B cell (primary cell): Measurements from ENCODE around the gene ATP1B4. TPM values are rescaled to one million over a fixed set of nuclear protein-coding genes. Genes with fewer than 3 reads are reported as not detected.

Experiments used
- ATAC-seq: fragments of 200-7000 bp; cut with Tn5 transposase; one replicate; pipeline ENCODE4 v1.10.0; 2021; ENCODE audit warnings: low read depth, mild to moderate bottlenecking, moderate number of reproducible peaks, moderate library complexity
- CTCF ChIA-PET: fragments of 350-600 bp; sonication (Branson Sonifier 250); formaldehyde crosslinking; loops from one replicate; lab custom pipeline; 2021; ENCODE audit warnings: antibody characterized with exemption, inconsistent platforms; lab: Charles Lee
- POLR2A ChIA-PET: fragments of 350-600 bp; sonication (Branson Sonifier 250); formaldehyde crosslinking; loops from one replicate; lab custom pipeline; 2021; ENCODE audit warnings: antibody characterized with exemption; lab: Charles Lee
- DNase-seq: peaks from one replicate; pipeline ENCODE4 v3.0.0; 2013
- H2AFZ ChIP-seq: 2 replicates; pipeline ENCODE4 v1.6.1; 2012; ENCODE audit warnings: mild to moderate bottlenecking, low read depth, low read length; ENCODE audit not compliant: insufficient read depth, poor library complexity, severe bottlenecking
- H3K27ac ChIP-seq, 2 donors: 1 replicate in 1 of 2; 2 replicates in 1 of 2; pipeline ENCODE4 v1.5.1; 2012 to 2013; ENCODE audit warnings: low read length in 2 of 2, mild to moderate bottlenecking in 2 of 2, moderate library complexity in 1 of 2
- H3K27me3 ChIP-seq, 4 experiments: fragments of 200-600 bp in 1 of 4; sonication (generic) in 1 of 4; replicated peaks in 1 of 4; 1 replicate in 2 of 4; 2 replicates in 2 of 4; pipeline versions ENCODE4 v1.6.1 to v1.7.0; 2013 to 2016; ENCODE audit warnings: low read length in 3 of 4, mild to moderate bottlenecking in 2 of 4, mixed read lengths in 1 of 4, moderate library complexity in 1 of 4; ENCODE audit not compliant: insufficient read depth in 4 of 4, control insufficient read depth in 3 of 4; ENCODE audit errors: control extremely low read depth in 1 of 4
- H3K36me3 ChIP-seq, 2 experiments: replicated peaks in 1 of 2; 1 replicate in 1 of 2; 2 replicates in 1 of 2; pipeline versions ENCODE4 v1.6.1 to v1.7.1; 2013; ENCODE audit warnings: low read length in 1 of 2; ENCODE audit not compliant: insufficient read depth in 2 of 2, control insufficient read depth in 1 of 2; ENCODE audit errors: control extremely low read depth in 1 of 2, extremely low read depth in 1 of 2
- H3K4me1 ChIP-seq, 2 donors: fragments of 200-600 bp in 1 of 2; sonication (generic) in 1 of 2; 1 replicate in 1 of 2; 2 replicates in 1 of 2; pipeline versions ENCODE4 v1.5.1 to v1.6.1; 2013 to 2017; ENCODE audit warnings: low read length in 2 of 2; ENCODE audit not compliant: control insufficient read depth in 2 of 2, insufficient read depth in 2 of 2
- H3K4me2 ChIP-seq: replicated peaks from 2 replicates; pipeline ENCODE3; 2012; ENCODE audit warnings: mild to moderate bottlenecking, low read depth, low read length; ENCODE audit not compliant: poor library complexity, severe bottlenecking
- H3K4me3 ChIP-seq, 5 experiments: fragments of 200-600 bp in 1 of 5; sonication (generic) in 1 of 5; 1 replicate in 3 of 5; 2 replicates in 2 of 5; pipeline versions ENCODE4 v1.5.1 to v1.7.0; 2011 to 2016; ENCODE audit warnings: low read length in 4 of 5, mild to moderate bottlenecking in 4 of 5, low read depth in 2 of 5, control low read depth in 1 of 5, moderate library complexity in 1 of 5; ENCODE audit not compliant: insufficient read depth in 1 of 5; ENCODE audit errors: control extremely low read depth in 1 of 5, extremely low read depth in 1 of 5
- H3K79me2 ChIP-seq: fragments of 200-600 bp; sonication (generic); one replicate; pipeline ENCODE4 v1.6.0; 2016; ENCODE audit warnings: low read length; ENCODE audit not compliant: control insufficient read depth, insufficient read depth
- H3K9ac ChIP-seq: fragments of 200-600 bp; sonication (generic); 2 replicates; pipeline ENCODE4 v1.6.1; 2017; ENCODE audit warnings: mild to moderate bottlenecking, low read length, moderate library complexity
- H3K9me3 ChIP-seq, 3 donors: one replicate each; pipeline versions ENCODE4 v1.6.1 to v1.7.1; 2013; ENCODE audit warnings: low read length in 2 of 3; ENCODE audit not compliant: control insufficient read depth in 2 of 3, insufficient read depth in 1 of 3; ENCODE audit errors: control extremely low read depth in 1 of 3
- H4K20me1 ChIP-seq: 2 replicates; pipeline ENCODE4 v1.6.0; 2012; ENCODE audit warnings: mild to moderate bottlenecking, low read length; ENCODE audit not compliant: insufficient read depth, control insufficient read depth, poor library complexity, severe bottlenecking
- H3K27ac Mint-ChIP-seq: one replicate; pipeline ENCODE4 v1.8.0; 2021; ENCODE audit warnings: mixed read lengths
- H3K27me3 Mint-ChIP-seq: one replicate; pipeline ENCODE4 v1.8.0; 2021; ENCODE audit warnings: mixed read lengths
- H3K4me1 Mint-ChIP-seq: one replicate; pipeline ENCODE4 v1.8.0; 2021; ENCODE audit warnings: mixed read lengths
- H3K4me3 Mint-ChIP-seq: one replicate; pipeline ENCODE4 v1.8.0; 2021; ENCODE audit warnings: mixed read lengths
- H3K9me3 Mint-ChIP-seq: one replicate; pipeline ENCODE4 v1.8.0; 2022; ENCODE audit warnings: mixed read lengths; ENCODE audit not compliant: insufficient read depth
- EZH2 ChIP-seq: IDR thresholded peaks from 2 replicates; pipeline ENCODE4 v1.6.1; 2012; ENCODE audit warnings: borderline replicate concordance, low read depth, mild to moderate bottlenecking, moderate library complexity, low read length; ENCODE audit not compliant: insufficient read depth, poor library complexity, severe bottlenecking
- WGBS: methylation state at CpG from one replicate; pipeline ENCODE4 v1.1.5; 2013; ENCODE audit warnings: missing lambda C conversion rate; ENCODE audit not compliant: insufficient coverage; 5-methylcytosine and 5-hydroxymethylcytosine counted together
- intact Hi-C: fragments of 100-400 bp; cut with micrococcal nuclease; formaldehyde crosslinking; loops from one replicate; pipeline ENCODE4 v1.10.0; 2022
- polyA plus RNA-seq: library from polyadenylated mRNA; depleted of rRNA; stranded (reverse); fragments of >200 nt; gene quantifications from 2 replicates; pipeline ENCODE4 v1.2.3, GENCODE V29; 2012
- total RNA-seq, 2 donors: library from RNA; stranded (reverse); fragments of 120-200 nt in 1 of 2; gene quantifications; 1 replicate in 1 of 2; 2 replicates in 1 of 2; pipeline versions ENCODE4 v1.2.3 to v1.2.4, GENCODE V29; 2013 to 2022
- TF ChIP-seq, protein P1 (sequence below): fragments of 200-600 bp; IDR thresholded peaks from one replicate; pipeline ENCODE4 v1.8.0; 2022; ENCODE audit warnings: antibody characterized with exemption, mild to moderate bottlenecking

The ATP1B4 gene
- total and polyA plus RNA-seq, 2 donors (not counting 1 experiment from before 2014, with no cell fraction given): not detected

- no peak for ATAC-seq
- Mint-ChIP-seq H3K4me1 (peaks cover 5% of the 10 kb centered on the region), H3K9me3 (no peaks in the 10 kb centered on the region), H3K27ac (no peak overlapping the region), H3K4me3 (no peak overlapping the region), H3K27me3 (no peaks in the 10 kb centered on the region)
- Histone ChIP-seq H3K4me1 (peaks cover 0 to 2% of the 10 kb centered on the region in 2 donors), H4K20me1 (no peaks in the 10 kb centered on the region), H3K27ac (no peak overlapping the region), H3K36me3 (no peaks in the 10 kb centered on the region), H3K79me2 (no peaks in the 10 kb centered on the region), H2AFZ (no peak overlapping the region), H3K4me2 (no peak overlapping the region), H3K9me3 (no peaks in the 10 kb centered on the region), H3K4me3 (no peak overlapping the region), H3K27me3 (peaks cover 0 to 3% (median 0%) of the 10 kb centered on the region in 4 experiments), H3K9ac (no peak overlapping the region)
- TF ChIP-seq, protein P1, sequence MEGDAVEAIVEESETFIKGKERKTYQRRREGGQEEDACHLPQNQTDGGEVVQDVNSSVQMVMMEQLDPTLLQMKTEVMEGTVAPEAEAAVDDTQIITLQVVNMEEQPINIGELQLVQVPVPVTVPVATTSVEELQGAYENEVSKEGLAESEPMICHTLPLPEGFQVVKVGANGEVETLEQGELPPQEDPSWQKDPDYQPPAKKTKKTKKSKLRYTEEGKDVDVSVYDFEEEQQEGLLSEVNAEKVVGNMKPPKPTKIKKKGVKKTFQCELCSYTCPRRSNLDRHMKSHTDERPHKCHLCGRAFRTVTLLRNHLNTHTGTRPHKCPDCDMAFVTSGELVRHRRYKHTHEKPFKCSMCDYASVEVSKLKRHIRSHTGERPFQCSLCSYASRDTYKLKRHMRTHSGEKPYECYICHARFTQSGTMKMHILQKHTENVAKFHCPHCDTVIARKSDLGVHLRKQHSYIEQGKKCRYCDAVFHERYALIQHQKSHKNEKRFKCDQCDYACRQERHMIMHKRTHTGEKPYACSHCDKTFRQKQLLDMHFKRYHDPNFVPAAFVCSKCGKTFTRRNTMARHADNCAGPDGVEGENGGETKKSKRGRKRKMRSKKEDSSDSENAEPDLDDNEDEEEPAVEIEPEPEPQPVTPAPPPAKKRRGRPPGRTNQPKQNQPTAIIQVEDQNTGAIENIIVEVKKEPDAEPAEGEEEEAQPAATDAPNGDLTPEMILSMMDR: no peak
- no peak for TF ChIP-seq EZH2
- intact Hi-C loops: no loop called here
- WGBS: no CpG with 5 or more reads among the region's 1 CpG
- CTCF ChIA-PET: interaction anchor here (1.2 kb wide), 1 partner anchor 84 kb away, joined by 3 read pairs; no protein-coding TSS in a partner anchor
- POLR2A ChIA-PET: no interaction called here
- no peak for DNase-seq
These were observed 4.1 kb downstream of the ATP1B4 start for GRCh38 chrX:120365968-120366367.

GRCh38 chrX:120366794-120367193 is 4.9 kb downstream of the ATP1B4 start:
- H3K4me3 Mint-ChIP-seq: no peak overlapping the region
- POLR2A ChIA-PET: no interaction called here
- CTCF ChIA-PET: no interaction called here
- TF ChIP-seq EZH2: no peak
- TF ChIP-seq, protein P1: no peak
- Histone ChIP-seq H3K79me2 (no peaks in the 10 kb centered on the region), H3K4me1 (peaks cover 0 to 2% of the 10 kb centered on the region in 2 donors), H3K27me3 (peaks cover 0 to 3% (median 0%) of the 10 kb centered on the region in 4 experiments), H4K20me1 (no peaks in the 10 kb centered on the region), H3K4me2 (no peak overlapping the region), H3K9me3 (no peaks in the 10 kb centered on the region), H2AFZ (no peak overlapping the region), H3K4me3 (no peak overlapping the region), H3K9ac (no peak overlapping the region), H3K36me3 (no peaks in the 10 kb centered on the region), H3K27ac (no peak overlapping the region)
- H3K27ac Mint-ChIP-seq: no peak overlapping the region
- intact Hi-C loops: no loop called here
- H3K27me3 Mint-ChIP-seq: no peaks in the 10 kb centered on the region
- DNase-seq: no peak
- H3K4me1 Mint-ChIP-seq: peaks cover 5% of the 10 kb centered on the region
- no peak for ATAC-seq
- WGBS: 100% methylated on average over 1 of the region's 3 CpGs
- no peaks in the 10 kb centered on the region for H3K9me3 Mint-ChIP-seq
